ENCODE measurements around the gene KLHDC3.

- no peak for TF ChIP-seq CTCF (IDR thresholded peaks at IDR 0.05)
- TF ChIP-seq POLR2A (IDR thresholded peaks at IDR 0.05; ENCODE audit: low read depth), result no peak
- no peak for TF ChIP-seq POLR2AphosphoS5 (IDR thresholded peaks at IDR 0.05)
These were observed 38.3 kb downstream of the KLHDC3 start for GRCh38 chr6:43052225-43052841.
